ENCODE data around the gene CAPRIN1.
A peak's percentile ranks its signal among the peaks of the same experiment; 100 is the strongest.

Gene CAPRIN1
- long read RNA-seq, full-length matches to known transcripts, result 564 of 621 reads
- long read RNA-seq, partial matches to known transcripts, result 34 of 621 reads
- long read RNA-seq, other reads (novel, unspliced or antisense), result 23 of 621 reads

- Histone ChIP-seq H3K4me3 (replicated peaks; ENCODE audit: insufficient read depth, low read length) (peak within 1 kb of the TSS; percentile 84), H3K27ac (replicated peaks) (peak within 1 kb of the TSS; percentile 100), H3K27me3 (ENCODE audit: insufficient read depth, poor library complexity, severe bottlenecking) (no peaks in the 10 kb centered on the region)
- TF ChIP-seq SPI1 (IDR thresholded peaks at IDR 0.05; ENCODE audit: borderline replicate concordance, low read depth) (no peak), REST (IDR thresholded peaks at IDR 0.05; ENCODE audit: insufficient replicate concordance, low read depth) (peak; percentile 44), GABPA (IDR thresholded peaks at IDR 0.05; ENCODE audit: low read depth) (no peak), POLR2AphosphoS5 (IDR thresholded peaks at IDR 0.05; ENCODE audit: low read depth) (peak; percentile 94), CTCF (IDR thresholded peaks at IDR 0.05; ENCODE audit: insufficient read depth, low read length) (no peak)
- DNase-seq (ENCODE audit: low read depth in 1 of 2, low spot score in 1 of 2), result peak; percentile 79 to 91
These were observed at the start of gene CAPRIN1 for GRCh38 chr11:34051349-34052035. Gene CAPRIN1, plus strand, starts transcription at chr11:34051731. Its CDS starts 690 bp downstream, at chr11:34052421.

GRCh38 chr11:34002420-34002819 is 49.1 kb upstream of the CAPRIN1 start:
- no peak for DNase-seq (ENCODE audit: low read depth in 1 of 2, low spot score in 1 of 2)
- no peak overlapping the region for H3K27ac ChIP-seq (replicated peaks)
- no peak overlapping the region for H3K4me3 ChIP-seq (replicated peaks; ENCODE audit: insufficient read depth, low read length)
- H3K27me3 ChIP-seq (ENCODE audit: insufficient read depth, poor library complexity, severe bottlenecking), result no peaks in the 10 kb centered on the region
- TF ChIP-seq REST (IDR thresholded peaks at IDR 0.05; ENCODE audit: insufficient replicate concordance, low read depth) (no peak), CTCF (IDR thresholded peaks at IDR 0.05; ENCODE audit: insufficient read depth, low read length) (no peak), POLR2AphosphoS5 (IDR thresholded peaks at IDR 0.05; ENCODE audit: low read depth) (no peak), SPI1 (IDR thresholded peaks at IDR 0.05; ENCODE audit: borderline replicate concordance, low read depth) (no peak), GABPA (IDR thresholded peaks at IDR 0.05; ENCODE audit: low read depth) (no peak)

GRCh38 chr11:34004236-34004635 is 47.3 kb upstream of the CAPRIN1 start:
- no peak for DNase-seq (ENCODE audit: low read depth in 1 of 2, low spot score in 1 of 2)
- TF ChIP-seq POLR2AphosphoS5 (IDR thresholded peaks at IDR 0.05; ENCODE audit: low read depth) (no peak), SPI1 (IDR thresholded peaks at IDR 0.05; ENCODE audit: borderline replicate concordance, low read depth) (no peak), GABPA (IDR thresholded peaks at IDR 0.05; ENCODE audit: low read depth) (no peak), REST (IDR thresholded peaks at IDR 0.05; ENCODE audit: insufficient replicate concordance, low read depth) (no peak), CTCF (IDR thresholded peaks at IDR 0.05; ENCODE audit: insufficient read depth, low read length) (no peak)
- Histone ChIP-seq H3K27me3 (ENCODE audit: insufficient read depth, poor library complexity, severe bottlenecking) (no peaks in the 10 kb centered on the region), H3K4me3 (replicated peaks; ENCODE audit: insufficient read depth, low read length) (no peak overlapping the region), H3K27ac (replicated peaks) (no peak overlapping the region)

Data from HL-60 (cell line).